ENCODE measurements around the gene RPS21.

RPS21 gene

DNA sequence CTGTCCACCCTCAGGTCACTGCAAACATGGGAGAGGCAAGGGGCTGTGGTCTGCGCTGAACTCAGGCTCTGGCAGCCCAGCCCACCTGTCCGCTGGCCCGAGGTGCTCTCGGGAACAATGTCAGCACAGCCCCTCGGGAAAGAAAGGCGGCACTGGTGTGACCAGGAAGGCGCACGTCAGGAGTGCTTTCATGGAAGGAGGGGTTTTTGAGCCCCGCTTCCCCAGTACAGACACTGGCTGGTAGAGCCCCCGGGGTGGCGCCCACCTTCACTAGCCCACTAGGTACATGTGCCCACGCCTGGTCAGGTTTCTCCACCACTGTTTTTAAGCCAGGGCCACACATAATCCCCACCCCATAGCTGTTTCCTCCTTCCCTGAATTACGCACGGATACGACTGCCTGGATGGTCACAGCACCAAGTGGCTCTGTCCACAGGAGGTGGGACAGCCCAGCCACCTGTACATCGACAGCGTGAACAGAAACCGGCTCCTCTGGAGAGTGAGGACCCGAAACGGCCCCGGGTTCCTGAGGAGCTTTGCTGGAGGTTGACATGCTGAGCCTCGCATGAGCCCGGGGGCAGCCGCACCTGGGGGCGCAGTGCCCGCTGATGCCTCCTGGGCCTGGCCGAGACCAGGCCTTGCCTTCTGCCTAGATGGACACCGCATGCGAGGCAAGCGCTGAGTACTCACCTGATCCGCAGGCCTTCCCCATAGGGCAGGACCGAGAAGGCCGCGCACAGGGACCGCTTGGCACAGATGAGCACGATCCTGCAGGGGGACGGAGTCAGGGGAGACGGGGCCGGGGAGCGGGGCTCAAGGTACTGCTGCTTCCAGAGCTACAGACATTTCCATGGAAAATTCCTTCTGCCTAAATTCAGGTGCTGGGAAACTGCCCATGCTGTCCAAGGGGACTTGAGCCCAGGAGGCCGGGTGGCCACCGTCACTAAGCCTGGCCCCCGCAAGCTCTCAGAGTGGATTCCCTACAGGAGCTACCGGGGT, 7.6 kb downstream of the RPS21 start:
- DNase-seq (ENCODE audit: extremely low read depth, insufficient read length): no peak
- Histone ChIP-seq H3K4me3 (replicated peaks; ENCODE audit: low read depth, low read length) (no peak overlapping the region), H3K36me3 (ENCODE audit: control insufficient read depth, insufficient read depth, low read length) (peaks cover 14% of the 10 kb centered on the region), H3K27me3 (replicated peaks; ENCODE audit: control insufficient read depth, insufficient read depth, low read length) (no peaks in the 10 kb centered on the region)
- TF ChIP-seq, protein P1, sequence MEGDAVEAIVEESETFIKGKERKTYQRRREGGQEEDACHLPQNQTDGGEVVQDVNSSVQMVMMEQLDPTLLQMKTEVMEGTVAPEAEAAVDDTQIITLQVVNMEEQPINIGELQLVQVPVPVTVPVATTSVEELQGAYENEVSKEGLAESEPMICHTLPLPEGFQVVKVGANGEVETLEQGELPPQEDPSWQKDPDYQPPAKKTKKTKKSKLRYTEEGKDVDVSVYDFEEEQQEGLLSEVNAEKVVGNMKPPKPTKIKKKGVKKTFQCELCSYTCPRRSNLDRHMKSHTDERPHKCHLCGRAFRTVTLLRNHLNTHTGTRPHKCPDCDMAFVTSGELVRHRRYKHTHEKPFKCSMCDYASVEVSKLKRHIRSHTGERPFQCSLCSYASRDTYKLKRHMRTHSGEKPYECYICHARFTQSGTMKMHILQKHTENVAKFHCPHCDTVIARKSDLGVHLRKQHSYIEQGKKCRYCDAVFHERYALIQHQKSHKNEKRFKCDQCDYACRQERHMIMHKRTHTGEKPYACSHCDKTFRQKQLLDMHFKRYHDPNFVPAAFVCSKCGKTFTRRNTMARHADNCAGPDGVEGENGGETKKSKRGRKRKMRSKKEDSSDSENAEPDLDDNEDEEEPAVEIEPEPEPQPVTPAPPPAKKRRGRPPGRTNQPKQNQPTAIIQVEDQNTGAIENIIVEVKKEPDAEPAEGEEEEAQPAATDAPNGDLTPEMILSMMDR (IDR thresholded peaks at IDR 0.05; ENCODE audit: insufficient read depth, low read length, poor library complexity, severe bottlenecking): no peak

DNA sequence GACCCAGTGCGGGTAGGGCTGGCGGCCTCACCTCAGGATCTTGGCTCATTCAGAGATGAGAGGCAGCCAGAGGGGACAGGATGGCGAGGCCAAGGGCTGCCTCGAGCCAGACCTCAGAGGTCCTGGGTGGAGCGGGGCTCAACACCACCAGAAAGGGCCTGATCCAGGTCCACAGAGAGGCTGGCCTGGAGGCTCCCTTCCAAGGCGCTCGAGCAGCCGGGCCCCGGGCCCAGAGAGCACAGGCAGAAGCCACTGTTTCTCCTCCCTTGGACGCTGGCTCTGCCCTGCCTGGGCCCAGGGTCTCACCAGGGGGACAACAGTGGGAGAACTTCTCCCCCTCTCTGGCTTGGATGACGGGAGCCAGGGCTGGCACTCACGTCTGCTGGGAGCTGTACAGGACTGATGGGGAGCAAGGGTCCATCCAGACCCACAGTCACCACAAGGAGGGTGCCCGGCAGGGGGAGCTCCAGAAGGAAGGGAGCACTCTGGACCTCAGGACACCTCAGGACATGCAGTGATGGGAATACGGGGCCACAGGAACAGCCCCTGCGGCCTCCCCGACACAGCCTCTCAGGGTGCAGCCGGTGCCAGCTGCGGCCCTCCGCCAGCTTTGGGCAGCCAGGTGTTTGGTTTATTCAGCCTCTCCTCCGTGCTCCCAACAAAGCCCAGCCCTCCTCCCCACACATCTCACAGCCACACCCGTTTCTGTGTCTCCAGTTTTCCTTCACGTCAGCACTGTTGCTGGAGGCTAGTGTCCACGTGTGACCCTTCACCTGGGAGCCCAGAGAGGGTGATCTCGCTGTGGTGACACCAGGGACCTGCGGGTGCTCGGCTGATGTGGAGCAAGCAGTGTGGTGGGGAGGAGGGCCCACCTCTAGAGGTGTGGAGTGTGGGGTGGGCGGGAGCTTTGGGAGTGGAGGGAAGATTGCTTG, 8.7 kb downstream of the RPS21 start:
- TF ChIP-seq, protein P1 (IDR thresholded peaks at IDR 0.05; ENCODE audit: insufficient read depth, low read length, poor library complexity, severe bottlenecking): no peak
- no peak for DNase-seq (ENCODE audit: extremely low read depth, insufficient read length)
- Histone ChIP-seq H3K27me3 (replicated peaks; ENCODE audit: control insufficient read depth, insufficient read depth, low read length) (no peaks in the 10 kb centered on the region), H3K4me3 (replicated peaks; ENCODE audit: low read depth, low read length) (no peak overlapping the region), H3K36me3 (ENCODE audit: control insufficient read depth, insufficient read depth, low read length) (peaks cover 13% of the 10 kb centered on the region)

DNA sequence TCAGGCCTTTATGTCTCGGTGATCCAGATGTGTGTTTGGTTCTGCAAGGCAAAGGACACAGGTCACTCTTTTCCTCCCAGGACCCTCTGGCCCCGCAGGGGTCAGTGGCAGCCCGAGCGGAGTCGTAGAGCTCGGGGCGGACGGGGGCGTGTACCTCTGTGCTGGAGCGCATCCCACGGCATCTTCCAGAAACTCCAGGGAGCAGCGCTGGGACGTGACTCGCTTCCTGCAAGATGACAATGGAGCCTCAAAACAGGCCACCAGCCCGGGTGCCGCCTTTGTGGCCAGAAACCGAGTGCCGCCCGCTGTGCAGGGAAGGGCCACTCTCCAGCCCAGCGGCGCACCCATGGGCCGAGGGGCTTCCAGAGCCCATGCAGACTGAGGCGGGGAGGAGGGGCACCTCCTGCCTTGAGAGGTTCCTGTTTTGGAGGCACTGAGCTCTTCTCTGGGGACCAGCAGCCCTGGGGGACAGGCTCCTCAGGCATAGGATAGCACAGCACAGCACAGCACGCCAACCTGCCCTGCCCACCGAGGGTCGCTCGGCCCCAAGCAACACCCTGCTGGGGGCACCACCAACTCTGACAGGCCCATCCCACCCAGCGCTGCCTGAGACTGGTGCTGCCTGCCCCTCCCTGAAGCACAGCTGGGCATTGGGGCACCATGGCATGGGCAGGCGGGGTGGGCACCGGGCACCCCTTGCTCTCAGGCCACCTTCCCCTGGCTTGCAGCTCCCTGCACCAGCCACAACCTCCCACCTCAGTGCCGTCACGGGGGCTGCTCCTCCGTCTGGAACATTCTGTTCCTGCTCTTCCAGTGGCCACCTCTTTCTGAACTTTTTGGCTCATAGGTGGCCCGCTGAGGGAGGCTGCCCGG, 9.7 kb downstream of the RPS21 start:
- no peak for DNase-seq (ENCODE audit: extremely low read depth, insufficient read length)
- Histone ChIP-seq H3K4me3 (replicated peaks; ENCODE audit: low read depth, low read length) (no peak overlapping the region), H3K27me3 (replicated peaks; ENCODE audit: control insufficient read depth, insufficient read depth, low read length) (no peaks in the 10 kb centered on the region), H3K36me3 (ENCODE audit: control insufficient read depth, insufficient read depth, low read length) (peaks cover 8% of the 10 kb centered on the region)
- TF ChIP-seq, protein P1 (IDR thresholded peaks at IDR 0.05; ENCODE audit: insufficient read depth, low read length, poor library complexity, severe bottlenecking): no peak

DNA sequence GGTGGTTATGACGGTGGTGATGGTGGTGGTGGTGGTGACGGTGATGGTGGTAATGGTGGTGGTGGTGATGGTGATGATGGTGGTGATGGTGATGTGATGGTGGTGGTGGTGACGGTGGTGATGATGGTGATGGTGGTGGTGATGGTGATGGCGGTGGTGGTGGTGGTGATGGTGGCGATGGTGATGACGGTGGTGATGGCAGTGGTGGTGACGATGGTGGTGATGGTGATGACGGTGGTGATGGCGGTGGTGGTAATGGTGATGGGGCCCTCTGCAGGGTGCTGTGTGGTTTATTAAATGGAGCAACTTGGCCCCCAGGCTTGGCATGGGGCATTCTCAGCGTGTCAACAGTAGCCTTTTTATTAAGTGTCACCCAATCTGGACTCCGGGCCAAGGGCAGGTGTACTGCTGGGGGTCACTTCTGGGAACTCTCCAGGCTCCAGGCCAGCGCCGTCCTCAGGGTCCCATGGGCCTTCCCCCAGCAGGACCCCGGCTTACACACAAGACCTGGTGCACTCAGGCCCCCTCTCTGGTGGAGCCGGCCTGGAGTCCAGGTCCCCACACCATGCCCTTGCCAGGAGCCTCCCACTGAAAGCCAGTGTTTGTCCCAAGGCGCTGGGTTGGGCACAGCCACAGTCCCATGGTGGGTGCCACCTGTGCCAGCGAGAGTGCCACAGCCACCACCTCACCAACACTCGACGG, 11.4 kb downstream of the RPS21 start:
- TF ChIP-seq, protein P1 (IDR thresholded peaks at IDR 0.05; ENCODE audit: insufficient read depth, low read length, poor library complexity, severe bottlenecking): no peak
- Histone ChIP-seq H3K27me3 (replicated peaks; ENCODE audit: control insufficient read depth, insufficient read depth, low read length) (no peaks in the 10 kb centered on the region), H3K36me3 (ENCODE audit: control insufficient read depth, insufficient read depth, low read length) (peaks cover 8% of the 10 kb centered on the region), H3K4me3 (replicated peaks; ENCODE audit: low read depth, low read length) (no peak overlapping the region)
- no peak for DNase-seq (ENCODE audit: extremely low read depth, insufficient read length)

Data from GM06990 (cell line).